Measurements from ENCODE around the gene SNAPC2. TPM values are rescaled to one million over a fixed set of nuclear protein-coding genes. Genes with fewer than 3 reads are reported as not detected.

The SNAPC2 gene
- total RNA-seq, 1 experiment from 2014 or later, result 63.0 TPM

- Histone ChIP-seq H3K9me3 (ENCODE audit: control insufficient read depth, insufficient read depth, low read depth, low read length) (no peaks in the 10 kb centered on the region), H3K36me3 (ENCODE audit: control insufficient read depth, insufficient read depth, low read length) (no peaks in the 10 kb centered on the region; the same call in 1 of the 2 replicates), H3K4me1 (ENCODE audit: control insufficient read depth, insufficient read depth, low read length) (peaks cover 9% of the 10 kb centered on the region), H3K27me3 (ENCODE audit: control insufficient read depth, insufficient read depth, low read length) (no peaks in the 10 kb centered on the region), H3K4me3 (ENCODE audit: low read depth in 2 of 2, low read length in 2 of 2) (no peak overlapping the region), H3K27ac (ENCODE audit: low read length) (no peak overlapping the region)
- POLR2A ChIA-PET, result no interaction called here
- ATAC-seq (no peak), DNase-seq (ENCODE audit: low read depth, low spot score) (no peak)
- TF ChIP-seq, protein P1, sequence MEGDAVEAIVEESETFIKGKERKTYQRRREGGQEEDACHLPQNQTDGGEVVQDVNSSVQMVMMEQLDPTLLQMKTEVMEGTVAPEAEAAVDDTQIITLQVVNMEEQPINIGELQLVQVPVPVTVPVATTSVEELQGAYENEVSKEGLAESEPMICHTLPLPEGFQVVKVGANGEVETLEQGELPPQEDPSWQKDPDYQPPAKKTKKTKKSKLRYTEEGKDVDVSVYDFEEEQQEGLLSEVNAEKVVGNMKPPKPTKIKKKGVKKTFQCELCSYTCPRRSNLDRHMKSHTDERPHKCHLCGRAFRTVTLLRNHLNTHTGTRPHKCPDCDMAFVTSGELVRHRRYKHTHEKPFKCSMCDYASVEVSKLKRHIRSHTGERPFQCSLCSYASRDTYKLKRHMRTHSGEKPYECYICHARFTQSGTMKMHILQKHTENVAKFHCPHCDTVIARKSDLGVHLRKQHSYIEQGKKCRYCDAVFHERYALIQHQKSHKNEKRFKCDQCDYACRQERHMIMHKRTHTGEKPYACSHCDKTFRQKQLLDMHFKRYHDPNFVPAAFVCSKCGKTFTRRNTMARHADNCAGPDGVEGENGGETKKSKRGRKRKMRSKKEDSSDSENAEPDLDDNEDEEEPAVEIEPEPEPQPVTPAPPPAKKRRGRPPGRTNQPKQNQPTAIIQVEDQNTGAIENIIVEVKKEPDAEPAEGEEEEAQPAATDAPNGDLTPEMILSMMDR (IDR thresholded peaks at IDR 0.05), result no peak
- TF ChIP-seq TCF7L2 (IDR thresholded peaks at IDR 0.05; ENCODE audit: low read depth, low read length), result no peak
- no peak for TF ChIP-seq REST (IDR thresholded peaks at IDR 0.05; ENCODE audit: insufficient read depth in 1 of 2, low read depth in 2 of 2, low read length in 1 of 2)
- no peak for TF ChIP-seq SIN3A (IDR thresholded peaks at IDR 0.05; ENCODE audit: borderline replicate concordance, insufficient read depth, low read depth, low read length)
- no peak for TF ChIP-seq POLR2AphosphoS5 (IDR thresholded peaks at IDR 0.05; ENCODE audit: low read depth, low read length)
- intact Hi-C loops (cut with micrococcal nuclease; ENCODE audit: unreplicated experiment) (no loop called here), in situ Hi-C loops (cut with HindIII; ENCODE audit: low pct_unique_long_range_greater_than_20kb, low sequenced_read_pairs) (no loop called here)
- no TSS peak for BruUV-seq (replicated peaks)
- CTCF ChIA-PET, result interaction anchor here (0.6 to 0.7 kb wide), 2 partner anchors 49 to 712 kb away, joined by 6 to 8 read pairs; no protein-coding TSS in a partner anchor
Observed at GRCh38 chr19:7934766-7935165, 14.6 kb downstream of the SNAPC2 start.

DNA sequence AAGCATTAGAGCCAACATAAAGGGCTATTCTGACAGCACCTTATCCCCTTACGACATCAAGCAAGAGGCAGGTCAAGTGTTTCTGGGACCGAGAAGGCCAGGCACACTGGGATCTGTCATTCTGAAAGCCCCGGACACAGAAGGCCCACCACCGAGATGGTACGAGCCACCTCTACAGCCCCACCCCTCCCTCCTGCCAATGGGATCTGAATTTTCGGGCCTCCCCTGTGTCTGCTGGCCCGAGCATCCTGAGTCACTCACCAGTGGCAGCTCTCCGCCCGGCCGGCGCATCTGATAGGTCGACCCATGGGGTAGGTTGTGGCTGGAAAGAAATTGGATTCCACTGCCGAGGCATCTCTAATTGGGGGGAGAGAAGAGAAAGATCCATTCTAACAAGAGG, 20.7 kb downstream of the SNAPC2 start:
- ChIA-PET POLR2A (no interaction called here), CTCF (interaction anchor here (0.6 kb wide), 2 partner anchors 22 to 184 kb away, joined by 3 read pairs; no protein-coding TSS in a partner anchor)
- BruUV-seq (replicated peaks), result no TSS peak
- H3K27me3 ChIP-seq (ENCODE audit: control insufficient read depth, insufficient read depth, low read length), result no peaks in the 10 kb centered on the region
- H3K9me3 ChIP-seq (ENCODE audit: control insufficient read depth, insufficient read depth, low read depth, low read length), result no peaks in the 10 kb centered on the region
- DNase-seq (ENCODE audit: low read depth, low spot score), result no peak
- in situ Hi-C loops (cut with HindIII; ENCODE audit: low pct_unique_long_range_greater_than_20kb, low sequenced_read_pairs), result no loop called here
- H3K27ac ChIP-seq (ENCODE audit: low read length), result no peak overlapping the region
- intact Hi-C loops (cut with micrococcal nuclease; ENCODE audit: unreplicated experiment), result no loop called here
- no peak for ATAC-seq
- H3K4me1 ChIP-seq (ENCODE audit: control insufficient read depth, insufficient read depth, low read length), result no peaks in the 10 kb centered on the region
- peaks cover 4% of the 10 kb centered on the region for H3K36me3 ChIP-seq (ENCODE audit: control insufficient read depth, insufficient read depth, low read length)
- H3K4me3 ChIP-seq (ENCODE audit: low read depth in 2 of 2, low read length in 2 of 2), result no peak overlapping the region
- TF ChIP-seq TCF7L2 (IDR thresholded peaks at IDR 0.05; ENCODE audit: low read depth, low read length) (no peak), SIN3A (IDR thresholded peaks at IDR 0.05; ENCODE audit: borderline replicate concordance, insufficient read depth, low read depth, low read length) (no peak), POLR2AphosphoS5 (IDR thresholded peaks at IDR 0.05; ENCODE audit: low read depth, low read length) (no peak), REST (IDR thresholded peaks at IDR 0.05; ENCODE audit: insufficient read depth in 1 of 2, low read depth in 2 of 2, low read length in 1 of 2) (no peak)
- TF ChIP-seq, protein P1 (IDR thresholded peaks at IDR 0.05), result no peak

All from Panc1 (cell line).